ENCODE data around the gene OLFML2B. TPM values are rescaled to one million over a fixed set of nuclear protein-coding genes. Genes with fewer than 3 reads are reported as not detected.

OLFML2B gene
- total RNA-seq, 1 experiment from 2014 or later = 0.43 TPM

- no peaks in the 10 kb centered on the region; the same call in none of the 2 replicates for H3K27me3 ChIP-seq (replicated peaks; ENCODE audit: control insufficient read depth, insufficient read depth, low read length)
- no peak for DNase-seq
- H3K9me3 ChIP-seq = no peaks in the 10 kb centered on the region
- H3K36me3 ChIP-seq (ENCODE audit: control insufficient read depth, insufficient read depth, low read length) = no peaks in the 10 kb centered on the region
- intact Hi-C loops (cut with micrococcal nuclease; ENCODE audit: unreplicated experiment) = no loop called here
- no peak overlapping the region for H3K4me3 ChIP-seq (ENCODE audit: low read depth, low read length)
- H3K4me1 ChIP-seq = no peaks in the 10 kb centered on the region
- BruUV-seq (replicated peaks) = no TSS peak
- POLR2A ChIA-PET = no interaction called here
- peaks cover 4% of the 10 kb centered on the region for H3K27me3 Mint-ChIP-seq (ENCODE audit: insufficient read depth, unreplicated experiment)
- no peak overlapping the region for H3K27ac Mint-ChIP-seq (ENCODE audit: unreplicated experiment)
- no peak overlapping the region for H3K4me3 Mint-ChIP-seq (ENCODE audit: unreplicated experiment)
- no peak for TF ChIP-seq CTCF (IDR thresholded peaks at IDR 0.05; ENCODE audit: insufficient read depth in 1 of 2, low read depth in 1 of 2, low read length in 1 of 2, severe bottlenecking in 1 of 2, unreplicated experiment in 1 of 2)
- H3K4me1 Mint-ChIP-seq (ENCODE audit: low read depth, unreplicated experiment) = no peaks in the 10 kb centered on the region
- H3K9me3 Mint-ChIP-seq (ENCODE audit: unreplicated experiment) = no peaks in the 10 kb centered on the region
- H3K36me3 Mint-ChIP-seq (ENCODE audit: insufficient read depth, unreplicated experiment) = no peaks in the 10 kb centered on the region
- CTCF ChIA-PET = no interaction called here
These were observed 16.2 kb downstream of the OLFML2B start for GRCh38 chr1:162007466-162007865.

- ChIA-PET CTCF (no interaction called here), POLR2A (no interaction called here)
- Histone ChIP-seq H3K36me3 (ENCODE audit: control insufficient read depth, insufficient read depth, low read length) (no peaks in the 10 kb centered on the region), H3K27me3 (replicated peaks; ENCODE audit: control insufficient read depth, insufficient read depth, low read length) (no peaks in the 10 kb centered on the region; the same call in none of the 2 replicates), H3K4me1 (no peaks in the 10 kb centered on the region), H3K9me3 (no peaks in the 10 kb centered on the region), H3K4me3 (ENCODE audit: low read depth, low read length) (no peak overlapping the region)
- Mint-ChIP-seq H3K36me3 (ENCODE audit: insufficient read depth, unreplicated experiment) (no peaks in the 10 kb centered on the region), H3K4me3 (ENCODE audit: unreplicated experiment) (no peak overlapping the region), H3K27ac (ENCODE audit: unreplicated experiment) (no peak overlapping the region), H3K9me3 (ENCODE audit: unreplicated experiment) (no peaks in the 10 kb centered on the region), H3K4me1 (ENCODE audit: low read depth, unreplicated experiment) (no peaks in the 10 kb centered on the region), H3K27me3 (ENCODE audit: insufficient read depth, unreplicated experiment) (peaks cover 4% of the 10 kb centered on the region)
- TF ChIP-seq CTCF (IDR thresholded peaks at IDR 0.05; ENCODE audit: insufficient read depth in 1 of 2, low read depth in 1 of 2, low read length in 1 of 2, severe bottlenecking in 1 of 2, unreplicated experiment in 1 of 2) = no peak
- BruUV-seq (replicated peaks) = no TSS peak
- no peak for DNase-seq
- intact Hi-C loops (cut with micrococcal nuclease; ENCODE audit: unreplicated experiment) = no loop called here
These were observed 17.6 kb downstream of the OLFML2B start for GRCh38 chr1:162006081-162006480.

- ChIA-PET POLR2A (no interaction called here), CTCF (no interaction called here)
- H3K9me3 ChIP-seq = no peaks in the 10 kb centered on the region
- Mint-ChIP-seq H3K4me1 (ENCODE audit: low read depth, unreplicated experiment) (no peaks in the 10 kb centered on the region), H3K9me3 (ENCODE audit: unreplicated experiment) (no peaks in the 10 kb centered on the region), H3K36me3 (ENCODE audit: insufficient read depth, unreplicated experiment) (no peaks in the 10 kb centered on the region), H3K27me3 (ENCODE audit: insufficient read depth, unreplicated experiment) (peaks cover 4% of the 10 kb centered on the region), H3K27ac (ENCODE audit: unreplicated experiment) (no peak overlapping the region), H3K4me3 (ENCODE audit: unreplicated experiment) (no peak overlapping the region)
- no peaks in the 10 kb centered on the region for H3K36me3 ChIP-seq (ENCODE audit: control insufficient read depth, insufficient read depth, low read length)
- H3K27me3 ChIP-seq (replicated peaks; ENCODE audit: control insufficient read depth, insufficient read depth, low read length) = no peaks in the 10 kb centered on the region; the same call in none of the 2 replicates
- intact Hi-C loops (cut with micrococcal nuclease; ENCODE audit: unreplicated experiment) = no loop called here
- no peaks in the 10 kb centered on the region for H3K4me1 ChIP-seq
- BruUV-seq (replicated peaks) = no TSS peak
- H3K4me3 ChIP-seq (ENCODE audit: low read depth, low read length) = no peak overlapping the region
- DNase-seq = no peak
- TF ChIP-seq CTCF (IDR thresholded peaks at IDR 0.05; ENCODE audit: insufficient read depth in 1 of 2, low read depth in 1 of 2, low read length in 1 of 2, severe bottlenecking in 1 of 2, unreplicated experiment in 1 of 2) = no peak
These were observed 19.2 kb downstream of the OLFML2B start for GRCh38 chr1:162004441-162004950.

Data from Caco-2 (cell line).